ENCODE data around the gene TWF2. TPM values are rescaled to one million over a fixed set of nuclear protein-coding genes. Genes with fewer than 3 reads are reported as not detected.
"Not testable (repeated sequence)": the region's sequence is repeated elsewhere in the genome, so short reads cannot be mapped to it uniquely, and the experiment has no call there.

TWF2 gene
- 10 to 100 TPM; 52.2 to 69.2 TPM for total RNA-seq

DNA sequence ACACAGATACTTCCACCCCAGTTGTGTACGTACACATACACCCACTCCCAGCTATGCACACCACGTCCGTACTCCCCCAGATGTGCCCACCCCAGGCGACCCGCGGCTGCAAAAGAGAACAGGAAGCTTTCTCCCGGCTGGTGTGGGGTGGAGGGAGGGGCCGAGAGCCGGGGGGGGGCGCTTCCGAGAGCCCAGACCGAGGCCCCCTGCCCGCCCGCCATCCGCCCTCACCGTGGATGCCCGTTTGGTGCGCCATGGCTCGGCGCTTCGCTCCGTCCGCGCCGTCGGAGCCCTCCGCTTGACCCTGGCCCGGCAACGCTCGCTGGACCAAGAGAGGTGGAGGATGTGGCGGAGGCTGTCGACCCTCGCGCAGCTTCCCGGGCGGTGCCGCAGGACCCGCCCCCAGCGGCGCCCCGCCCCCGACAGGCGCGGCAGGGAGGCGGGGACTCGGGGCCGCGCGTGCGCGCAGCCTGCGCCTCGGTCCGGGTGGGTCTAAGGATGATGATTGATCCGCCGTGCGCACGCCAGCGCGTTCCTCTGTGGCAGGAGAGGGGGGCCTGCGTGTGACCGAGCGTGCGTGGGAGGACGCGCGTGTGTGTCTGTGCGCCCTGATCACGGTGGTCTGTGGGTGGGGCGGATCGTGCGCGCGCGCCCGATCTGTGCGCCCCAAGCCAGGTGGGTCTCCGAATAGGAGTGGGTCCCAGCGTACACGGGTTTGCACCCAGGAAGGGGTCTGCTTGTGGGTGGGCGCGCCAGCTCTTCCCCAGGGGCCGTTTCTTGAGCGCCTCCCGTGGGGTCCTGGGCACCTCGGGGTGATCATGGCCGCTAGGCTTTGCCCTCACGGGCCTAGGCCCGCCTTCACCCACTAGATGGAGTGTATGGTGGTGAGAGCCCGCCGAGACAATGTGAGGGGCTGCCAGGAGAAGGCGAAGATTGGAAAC, at the start of gene TWF2:
TWF2 (minus strand) TSS at position 398 of the 941 bp plus-strand sequence; CDS start at position 256, 142 bp downstream.
- peak within 1 kb of the TSS; percentile 75 to 84 for H3K27ac ChIP-seq
- peak within 1 kb of the TSS; percentile 96 for H3K4me3 ChIP-seq
- peaks cover 6% of the 10 kb centered on the region for H3K36me3 ChIP-seq
- no peaks in the 10 kb centered on the region for H3K27me3 ChIP-seq (replicated peaks; ENCODE audit: insufficient read depth)
- TF ChIP-seq, protein P1, sequence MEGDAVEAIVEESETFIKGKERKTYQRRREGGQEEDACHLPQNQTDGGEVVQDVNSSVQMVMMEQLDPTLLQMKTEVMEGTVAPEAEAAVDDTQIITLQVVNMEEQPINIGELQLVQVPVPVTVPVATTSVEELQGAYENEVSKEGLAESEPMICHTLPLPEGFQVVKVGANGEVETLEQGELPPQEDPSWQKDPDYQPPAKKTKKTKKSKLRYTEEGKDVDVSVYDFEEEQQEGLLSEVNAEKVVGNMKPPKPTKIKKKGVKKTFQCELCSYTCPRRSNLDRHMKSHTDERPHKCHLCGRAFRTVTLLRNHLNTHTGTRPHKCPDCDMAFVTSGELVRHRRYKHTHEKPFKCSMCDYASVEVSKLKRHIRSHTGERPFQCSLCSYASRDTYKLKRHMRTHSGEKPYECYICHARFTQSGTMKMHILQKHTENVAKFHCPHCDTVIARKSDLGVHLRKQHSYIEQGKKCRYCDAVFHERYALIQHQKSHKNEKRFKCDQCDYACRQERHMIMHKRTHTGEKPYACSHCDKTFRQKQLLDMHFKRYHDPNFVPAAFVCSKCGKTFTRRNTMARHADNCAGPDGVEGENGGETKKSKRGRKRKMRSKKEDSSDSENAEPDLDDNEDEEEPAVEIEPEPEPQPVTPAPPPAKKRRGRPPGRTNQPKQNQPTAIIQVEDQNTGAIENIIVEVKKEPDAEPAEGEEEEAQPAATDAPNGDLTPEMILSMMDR (IDR thresholded peaks at IDR 0.05): no peak
- ATAC-seq (ENCODE audit: insufficient number of reproducible peaks, low FRiP score, low read depth): peak; percentile 34
- DNase-seq (ENCODE audit: low spot score): peak; percentile 43
- peaks cover 26 to 52% of the 10 kb centered on the region in 2 donors for H3K4me1 ChIP-seq (ENCODE audit: control insufficient read depth in 1 of 2, low read depth in 2 of 2)
- no peaks in the 10 kb centered on the region for H3K9me3 ChIP-seq

- peak overlapping the region in 1 of 2 donors; percentile 99 for H3K27ac ChIP-seq
- ATAC-seq (ENCODE audit: insufficient number of reproducible peaks, low FRiP score, low read depth) (no peak), DNase-seq (ENCODE audit: low spot score) (no peak)
- H3K36me3 ChIP-seq: peaks cover 7% of the 10 kb centered on the region
- no peaks in the 10 kb centered on the region for H3K27me3 ChIP-seq (replicated peaks; ENCODE audit: insufficient read depth)
- peak overlapping the region; percentile 82 for H3K4me3 ChIP-seq
- no peaks in the 10 kb centered on the region for H3K9me3 ChIP-seq
- peaks cover 7 to 25% of the 10 kb centered on the region in 2 donors for H3K4me1 ChIP-seq (ENCODE audit: control insufficient read depth in 1 of 2, low read depth in 2 of 2)
- TF ChIP-seq, protein P1 (IDR thresholded peaks at IDR 0.05): no peak
Measured at GRCh38 chr3:52288674-52289073, 49.7 kb upstream of the TWF2 start.

DNA sequence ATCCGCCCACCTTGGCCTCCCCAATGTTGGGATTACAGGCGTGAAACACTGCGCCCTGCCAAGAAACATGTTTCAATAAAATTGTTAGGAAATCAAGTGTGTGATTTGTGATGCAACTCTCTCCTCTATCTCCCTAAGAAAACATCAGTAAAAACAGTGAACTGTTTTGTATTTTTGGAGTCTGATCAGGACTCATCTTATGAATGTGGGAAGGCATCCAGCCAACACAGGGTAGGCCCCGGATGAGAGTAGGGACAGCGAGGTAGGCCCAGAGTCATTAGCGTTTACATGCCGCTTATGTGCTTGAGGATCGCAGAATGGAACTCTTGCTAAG, 47.8 kb upstream of the TWF2 start:
- no peak for DNase-seq (ENCODE audit: low spot score)
- peaks cover 3% of the 10 kb centered on the region for H3K36me3 ChIP-seq

GRCh38 chr3:52284051-52284450, 45.1 kb upstream of the TWF2 start:
- H3K4me1 ChIP-seq (ENCODE audit: control insufficient read depth in 1 of 2, low read depth in 2 of 2): peaks cover 24 to 46% of the 10 kb centered on the region in 2 donors
- H3K4me3 ChIP-seq; H3K27me3 ChIP-seq (replicated peaks; ENCODE audit: insufficient read depth); ATAC-seq (ENCODE audit: insufficient number of reproducible peaks, low FRiP score, low read depth); H3K27ac ChIP-seq; DNase-seq (ENCODE audit: low spot score); H3K36me3 ChIP-seq; H3K9me3 ChIP-seq: not testable (repeated sequence)

More for the DNA sequence above, 47.8 kb upstream of the TWF2 start:
- H3K27me3 ChIP-seq (replicated peaks; ENCODE audit: insufficient read depth): no peaks in the 10 kb centered on the region
- TF ChIP-seq, protein P1 (IDR thresholded peaks at IDR 0.05): no peak
- no peaks in the 10 kb centered on the region for H3K9me3 ChIP-seq
- peaks cover 11 to 32% of the 10 kb centered on the region in 2 donors for H3K4me1 ChIP-seq (ENCODE audit: control insufficient read depth in 1 of 2, low read depth in 2 of 2)
- peak overlapping the region; percentile 96 to 99 for H3K27ac ChIP-seq
- no peak for ATAC-seq (ENCODE audit: insufficient number of reproducible peaks, low FRiP score, low read depth)
- H3K4me3 ChIP-seq: peak overlapping the region; percentile 82

- Histone ChIP-seq H3K4me1 (ENCODE audit: control insufficient read depth in 1 of 2, low read depth in 2 of 2) (peaks cover 22 to 38% of the 10 kb centered on the region in 2 donors), H3K27me3 (replicated peaks; ENCODE audit: insufficient read depth) (no peaks in the 10 kb centered on the region), H3K27ac (peak overlapping the region; percentile 45 to 66), H3K4me3 (no peak overlapping the region), H3K9me3 (no peaks in the 10 kb centered on the region), H3K36me3 (no peaks in the 10 kb centered on the region)
- ATAC-seq (ENCODE audit: insufficient number of reproducible peaks, low FRiP score, low read depth): no peak
- DNase-seq (ENCODE audit: low spot score): no peak
- TF ChIP-seq, protein P1 (IDR thresholded peaks at IDR 0.05): no peak
Measured at GRCh38 chr3:52283306-52283705, 44.3 kb upstream of the TWF2 start.
